Measurements from ENCODE around the gene EEFSEC. TPM values are rescaled to one million over a fixed set of nuclear protein-coding genes. Genes with fewer than 3 reads are reported as not detected.
A peak's percentile ranks its signal among the peaks of the same experiment; 100 is the strongest.

EEFSEC gene
- total and polyA plus RNA-seq, 10 donors: 8.5 to 19.2 (median 14.2) TPM

DNA sequence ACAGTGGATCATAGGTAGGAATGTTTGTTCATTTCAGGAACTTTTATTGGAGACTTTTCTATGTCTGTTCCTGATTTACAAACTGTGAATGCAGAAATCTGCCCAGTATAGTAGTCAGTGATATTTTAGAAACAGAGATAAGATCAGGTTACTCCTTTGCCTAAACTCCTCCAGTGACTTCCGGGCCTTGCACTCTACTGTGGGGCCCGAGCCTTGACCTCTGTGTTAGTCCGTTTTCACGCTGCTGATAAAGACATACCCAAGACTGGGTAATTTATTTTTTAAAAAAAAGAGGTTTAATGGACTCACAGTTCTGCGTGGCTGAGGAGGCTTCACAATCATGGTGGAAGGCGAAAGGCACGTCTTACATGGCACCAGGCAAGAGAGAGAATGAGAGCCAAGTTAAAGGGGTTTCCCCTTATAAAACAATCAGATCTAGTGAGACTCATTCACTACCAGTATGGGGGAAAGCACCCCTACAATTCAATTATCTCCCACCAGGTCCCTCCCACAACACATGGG is 186.3 kb downstream of the EEFSEC start:
- intact Hi-C loops (cut with DNase I; ENCODE audit: low total_unique reads): no loop called here
- DNase-seq: peak; percentile 12
- Histone ChIP-seq H3K4me3 (no peak overlapping the region), H3K36me3 (peaks cover 0 to 64% (median 16%) of the 10 kb centered on the region in 6 donors), H3K4me1 (no peaks in the 10 kb centered on the region), H3K27ac (no peak overlapping the region), H3K9me3 (no peaks in the 10 kb centered on the region), H3K27me3 (replicated peaks in 1 of 7) (no peaks in the 10 kb centered on the region)
- TF ChIP-seq POLR2AphosphoS5 (IDR thresholded peaks at IDR 0.05) (no peak), POLR2A (IDR thresholded peaks at IDR 0.05) (no peak)
- TF ChIP-seq, protein P1, sequence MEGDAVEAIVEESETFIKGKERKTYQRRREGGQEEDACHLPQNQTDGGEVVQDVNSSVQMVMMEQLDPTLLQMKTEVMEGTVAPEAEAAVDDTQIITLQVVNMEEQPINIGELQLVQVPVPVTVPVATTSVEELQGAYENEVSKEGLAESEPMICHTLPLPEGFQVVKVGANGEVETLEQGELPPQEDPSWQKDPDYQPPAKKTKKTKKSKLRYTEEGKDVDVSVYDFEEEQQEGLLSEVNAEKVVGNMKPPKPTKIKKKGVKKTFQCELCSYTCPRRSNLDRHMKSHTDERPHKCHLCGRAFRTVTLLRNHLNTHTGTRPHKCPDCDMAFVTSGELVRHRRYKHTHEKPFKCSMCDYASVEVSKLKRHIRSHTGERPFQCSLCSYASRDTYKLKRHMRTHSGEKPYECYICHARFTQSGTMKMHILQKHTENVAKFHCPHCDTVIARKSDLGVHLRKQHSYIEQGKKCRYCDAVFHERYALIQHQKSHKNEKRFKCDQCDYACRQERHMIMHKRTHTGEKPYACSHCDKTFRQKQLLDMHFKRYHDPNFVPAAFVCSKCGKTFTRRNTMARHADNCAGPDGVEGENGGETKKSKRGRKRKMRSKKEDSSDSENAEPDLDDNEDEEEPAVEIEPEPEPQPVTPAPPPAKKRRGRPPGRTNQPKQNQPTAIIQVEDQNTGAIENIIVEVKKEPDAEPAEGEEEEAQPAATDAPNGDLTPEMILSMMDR (IDR thresholded peaks at IDR 0.05 in 8 of 11, conservative IDR thresholded peaks at IDR 0.05 in 3 of 11): no peak
- 70 to 83% (median 81%) methylated on average over 7 of the region's 7 CpGs for WGBS, 5 donors

DNA sequence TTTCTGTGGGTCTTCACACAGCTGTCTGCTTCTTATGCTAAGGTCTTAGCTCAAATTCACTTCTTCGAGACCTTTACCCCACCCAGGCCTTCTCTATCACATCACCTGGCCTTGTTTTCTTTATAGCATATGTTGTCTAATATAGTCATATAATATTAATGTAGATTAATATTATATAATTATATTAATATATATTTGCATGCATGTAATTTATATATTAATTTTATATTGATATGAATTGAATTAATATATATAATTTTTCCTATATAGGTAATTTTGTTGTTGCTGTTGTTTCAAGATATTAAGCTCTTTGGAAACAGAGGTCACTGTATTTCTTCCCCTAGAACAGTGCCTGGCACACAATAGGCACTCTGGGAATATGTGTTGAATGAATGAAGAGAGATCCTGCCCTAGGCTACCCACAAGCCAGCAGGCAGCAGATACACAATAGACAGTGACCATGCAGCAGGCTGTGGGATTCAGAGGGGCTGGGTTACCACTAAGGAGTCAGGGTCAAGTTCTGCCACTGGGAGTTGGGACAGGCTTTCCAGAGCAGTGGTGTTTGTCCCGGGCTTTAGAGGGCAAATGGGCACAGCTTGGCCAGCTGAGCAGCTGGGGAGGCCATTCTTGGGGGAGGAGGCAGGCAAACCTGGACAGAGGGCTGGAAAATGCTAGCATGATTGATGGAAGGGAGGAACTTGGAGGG is 187.1 kb downstream of the EEFSEC start:
- TF ChIP-seq POLR2A (IDR thresholded peaks at IDR 0.05): no peak
- Histone ChIP-seq H3K27me3 (replicated peaks in 1 of 7) (no peaks in the 10 kb centered on the region), H3K27ac (no peak overlapping the region), H3K4me3 (no peak overlapping the region), H3K36me3 (peaks cover 0 to 66% (median 16%) of the 10 kb centered on the region in 6 donors), H3K9me3 (no peaks in the 10 kb centered on the region), H3K4me1 (no peaks in the 10 kb centered on the region)
- intact Hi-C loops (cut with DNase I; ENCODE audit: low total_unique reads): no loop called here
- DNase-seq: peak; percentile 37
- WGBS, 5 donors: 71 to 98% (median 94%) methylated on average over 2 of the region's 2 CpGs

DNA sequence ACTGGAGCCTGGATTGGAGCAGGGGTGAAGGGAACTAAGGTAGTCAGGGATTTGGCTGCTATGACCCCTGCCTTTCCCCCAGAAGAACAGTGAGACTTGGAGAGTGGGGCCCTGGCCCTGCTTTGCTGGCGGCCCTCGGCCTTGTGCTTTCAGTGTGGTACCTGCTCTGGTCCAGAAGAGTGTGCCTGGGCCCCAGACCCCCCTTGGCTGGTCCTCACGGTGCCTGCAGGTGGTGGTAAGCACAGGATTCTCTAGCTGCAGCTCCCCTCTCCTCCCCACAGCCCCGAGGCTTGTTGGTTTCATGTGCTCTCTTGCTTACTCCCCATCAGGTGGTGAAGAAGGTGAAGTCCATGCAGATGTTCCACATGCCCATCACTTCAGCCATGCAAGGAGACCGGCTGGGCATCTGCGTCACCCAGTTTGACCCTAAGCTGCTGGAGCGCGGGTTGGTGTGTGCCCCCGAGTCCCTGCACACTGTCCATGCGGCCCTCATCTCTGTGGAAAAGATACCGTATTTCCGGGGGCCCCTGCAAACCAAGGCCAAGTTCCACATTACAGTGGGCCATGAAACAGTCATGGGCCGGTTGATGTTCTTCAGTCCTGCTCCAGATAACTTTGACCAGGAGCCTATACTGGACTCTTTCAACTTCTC is 187.7 kb downstream of the EEFSEC start:
- no peak overlapping the region for H3K27ac ChIP-seq
- H3K9me3 ChIP-seq: no peaks in the 10 kb centered on the region
- no peak overlapping the region for H3K4me3 ChIP-seq
- TF ChIP-seq, protein P1 (IDR thresholded peaks at IDR 0.05 in 8 of 11, conservative IDR thresholded peaks at IDR 0.05 in 3 of 11): no peak
- TF ChIP-seq POLR2AphosphoS5 (IDR thresholded peaks at IDR 0.05) (no peak), POLR2A (IDR thresholded peaks at IDR 0.05) (no peak)
- no peaks in the 10 kb centered on the region for H3K4me1 ChIP-seq
- DNase-seq: peak; percentile 53
- peaks cover 0 to 66% (median 16%) of the 10 kb centered on the region in 6 donors for H3K36me3 ChIP-seq
- intact Hi-C loops (cut with DNase I; ENCODE audit: low total_unique reads): no loop called here
- no peaks in the 10 kb centered on the region for H3K27me3 ChIP-seq (replicated peaks in 1 of 7)
- WGBS, 5 donors: 95 to 98% (median 97%) methylated on average over 12 to 13 of the region's 13 CpGs

DNA sequence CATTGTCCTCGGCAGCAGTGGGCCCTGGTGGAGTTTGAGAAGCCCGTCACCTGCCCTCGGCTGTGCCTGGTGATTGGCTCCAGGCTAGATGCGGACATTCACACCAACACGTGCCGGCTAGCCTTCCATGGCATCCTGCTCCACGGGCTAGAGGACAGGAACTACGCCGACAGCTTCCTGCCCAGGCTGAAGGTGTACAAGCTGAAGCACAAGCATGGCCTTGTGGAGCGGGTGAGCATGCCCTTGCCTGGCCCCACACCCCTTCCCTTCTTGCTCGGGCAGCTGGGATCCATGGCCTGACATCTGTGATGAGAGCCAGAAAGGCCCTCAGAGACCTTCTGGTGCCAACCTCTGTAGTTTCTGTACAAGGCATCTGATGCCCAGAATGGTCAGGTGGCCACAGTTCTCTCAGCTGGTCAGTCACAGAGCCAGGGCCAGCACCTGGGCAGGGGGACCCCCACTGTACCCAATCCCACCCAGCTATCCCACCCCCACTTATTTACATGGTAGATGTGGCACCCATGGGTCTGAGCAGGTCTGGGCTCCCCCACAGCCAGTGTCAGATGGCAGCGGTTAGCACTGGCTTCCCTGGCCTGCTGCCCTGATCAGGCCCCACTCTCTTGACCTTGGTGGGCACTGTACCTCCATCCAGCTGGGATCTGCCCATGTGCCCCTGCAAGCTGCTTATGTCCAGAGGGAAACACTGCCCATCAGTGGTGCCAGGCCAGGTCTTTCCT is 188.5 kb downstream of the EEFSEC start:
- no peak overlapping the region for H3K4me3 ChIP-seq
- H3K9me3 ChIP-seq: no peaks in the 10 kb centered on the region
- no peaks in the 10 kb centered on the region for H3K4me1 ChIP-seq
- no peak overlapping the region for H3K27ac ChIP-seq
- H3K36me3 ChIP-seq: peaks cover 0 to 62% (median 16%) of the 10 kb centered on the region in 6 donors
- no peaks in the 10 kb centered on the region for H3K27me3 ChIP-seq (replicated peaks in 1 of 7)
- peak; percentile 69 for DNase-seq
- TF ChIP-seq POLR2AphosphoS5 (IDR thresholded peaks at IDR 0.05) (peak in 1 of 3 donors; percentile 30), POLR2A (IDR thresholded peaks at IDR 0.05) (no peak)
- TF ChIP-seq, protein P1 (IDR thresholded peaks at IDR 0.05 in 8 of 11, conservative IDR thresholded peaks at IDR 0.05 in 3 of 11): no peak
- 81 to 91% (median 87%) methylated on average over 8 to 12 of the region's 12 CpGs for WGBS, 5 donors
- intact Hi-C loops (cut with DNase I; ENCODE audit: low total_unique reads): no loop called here
